Measurements from ENCODE around the gene CDKN1C.

GRCh38 chr11:2860636-2861035 is 24.9 kb downstream of the CDKN1C start:
- TF ChIP-seq GABPA (IDR thresholded peaks at IDR 0.05; ENCODE audit: low read depth): no peak
- no peak for TF ChIP-seq CTCF (IDR thresholded peaks at IDR 0.05; ENCODE audit: insufficient read depth, low read length)
- TF ChIP-seq POLR2AphosphoS5 (IDR thresholded peaks at IDR 0.05; ENCODE audit: low read depth): no peak
